Calu3 (cell line): Measurements from ENCODE around the gene LMAN1L. TPM values are rescaled to one million over a fixed set of nuclear protein-coding genes. Genes with fewer than 3 reads are reported as not detected.
A peak's percentile ranks its signal among the peaks of the same experiment; 100 is the strongest.

ENCODE experiments used
- BruUV-seq: library from RNA; stranded (reverse); fragments of 400-500 nt; replicated peaks from 2 replicates; lab custom pipeline; 2021; lab: Mats Ljungman, UMichigan
- CTCF ChIA-PET: fragments of 300-600 bp; sonication (Branson Sonifier 250); formaldehyde crosslinking; loops from one replicate; lab custom pipeline; 2022; ENCODE audit warnings: antibody characterized with exemption; lab: Charles Lee
- DNase-seq: peaks from one replicate; pipeline ENCODE4 v3.0.0; 2022
- H3K27ac Mint-ChIP-seq: one replicate; pipeline ENCODE4 v1.8.0; 2022; ENCODE audit warnings: mixed read lengths; ENCODE audit not compliant: unreplicated experiment
- H3K27me3 Mint-ChIP-seq: one replicate; pipeline ENCODE4 v1.8.0; 2022; ENCODE audit warnings: mixed read lengths; ENCODE audit not compliant: unreplicated experiment
- H3K36me3 Mint-ChIP-seq: one replicate; pipeline ENCODE4 v1.8.0; 2022; ENCODE audit warnings: mild to moderate bottlenecking, moderate library complexity, mixed read lengths; ENCODE audit not compliant: insufficient read depth, unreplicated experiment
- H3K4me1 Mint-ChIP-seq: one replicate; pipeline ENCODE4 v1.8.0; 2022; ENCODE audit warnings: mild to moderate bottlenecking, low read depth, mixed read lengths; ENCODE audit not compliant: unreplicated experiment
- H3K4me3 Mint-ChIP-seq: one replicate; pipeline ENCODE4 v1.8.0; 2022; ENCODE audit warnings: mild to moderate bottlenecking, low read depth, moderate library complexity, mixed read lengths; ENCODE audit not compliant: unreplicated experiment
- H3K9me3 Mint-ChIP-seq: one replicate; pipeline ENCODE4 v1.8.0; 2022; ENCODE audit warnings: low read depth, mixed read lengths; ENCODE audit not compliant: unreplicated experiment
- intact Hi-C: fragments of 100-400 bp; cut with micrococcal nuclease; formaldehyde crosslinking; loops from one replicate; pipeline ENCODE4 v1.10.0; 2022; ENCODE audit not compliant: unreplicated experiment
- total RNA-seq: library from RNA; stranded (reverse); gene quantifications from 2 replicates; pipeline ENCODE4 v1.2.3, GENCODE V29; 2022
- TF ChIP-seq, protein P1 (sequence below): fragments of 200-600 bp; IDR thresholded peaks from one replicate; pipeline ENCODE4 v1.8.0; 2022; ENCODE audit warnings: antibody characterized with exemption; ENCODE audit not compliant: unreplicated experiment

Gene LMAN1L
- total RNA-seq, 1 experiment from 2014 or later = 0.35 TPM

DNA sequence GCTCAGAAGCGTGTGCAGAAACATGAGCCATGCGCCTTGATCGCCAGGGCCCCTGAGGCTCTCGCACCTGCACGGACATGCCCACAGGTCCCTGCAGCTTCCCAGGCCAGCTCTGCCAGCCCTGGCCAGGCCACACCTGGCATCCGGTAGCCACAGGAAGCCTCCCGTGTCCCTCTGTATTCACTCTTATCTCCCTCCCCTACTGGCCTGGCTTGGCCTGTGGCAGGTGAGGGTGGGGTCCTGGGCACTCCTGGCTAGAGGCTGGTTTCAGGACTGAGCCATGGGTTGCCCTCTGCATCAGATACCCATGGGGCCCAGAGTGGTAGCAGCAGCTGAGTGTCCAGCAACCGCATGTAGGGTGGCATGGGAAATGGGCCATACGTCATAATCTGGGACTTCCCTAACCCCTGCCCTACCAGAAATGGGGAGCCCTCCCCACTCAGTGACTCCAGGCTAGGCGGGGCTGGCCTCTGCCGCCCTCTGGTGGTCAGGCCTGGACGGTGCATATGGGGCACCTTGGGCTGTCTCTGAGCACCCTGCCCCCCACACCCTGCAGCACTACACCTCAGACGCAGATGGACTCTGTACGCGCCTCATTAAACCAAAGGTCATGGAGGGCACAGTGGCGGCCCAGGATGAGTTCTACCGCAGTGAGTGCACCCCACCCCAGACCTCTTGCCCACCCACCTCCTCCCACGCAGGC is 12.6 kb upstream of the LMAN1L start:
- Mint-ChIP-seq H3K4me1 (no peaks in the 10 kb centered on the region), H3K27ac (no peak overlapping the region), H3K4me3 (no peak overlapping the region), H3K36me3 (peaks cover 36% of the 10 kb centered on the region), H3K9me3 (no peaks in the 10 kb centered on the region), H3K27me3 (no peaks in the 10 kb centered on the region)
- intact Hi-C loops = loop anchor here (1.0 kb wide), 1 partner anchor 31 kb away; no protein-coding TSS in a partner anchor
- TF ChIP-seq, protein P1, sequence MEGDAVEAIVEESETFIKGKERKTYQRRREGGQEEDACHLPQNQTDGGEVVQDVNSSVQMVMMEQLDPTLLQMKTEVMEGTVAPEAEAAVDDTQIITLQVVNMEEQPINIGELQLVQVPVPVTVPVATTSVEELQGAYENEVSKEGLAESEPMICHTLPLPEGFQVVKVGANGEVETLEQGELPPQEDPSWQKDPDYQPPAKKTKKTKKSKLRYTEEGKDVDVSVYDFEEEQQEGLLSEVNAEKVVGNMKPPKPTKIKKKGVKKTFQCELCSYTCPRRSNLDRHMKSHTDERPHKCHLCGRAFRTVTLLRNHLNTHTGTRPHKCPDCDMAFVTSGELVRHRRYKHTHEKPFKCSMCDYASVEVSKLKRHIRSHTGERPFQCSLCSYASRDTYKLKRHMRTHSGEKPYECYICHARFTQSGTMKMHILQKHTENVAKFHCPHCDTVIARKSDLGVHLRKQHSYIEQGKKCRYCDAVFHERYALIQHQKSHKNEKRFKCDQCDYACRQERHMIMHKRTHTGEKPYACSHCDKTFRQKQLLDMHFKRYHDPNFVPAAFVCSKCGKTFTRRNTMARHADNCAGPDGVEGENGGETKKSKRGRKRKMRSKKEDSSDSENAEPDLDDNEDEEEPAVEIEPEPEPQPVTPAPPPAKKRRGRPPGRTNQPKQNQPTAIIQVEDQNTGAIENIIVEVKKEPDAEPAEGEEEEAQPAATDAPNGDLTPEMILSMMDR = peak; percentile 98
- no TSS peak for BruUV-seq
- peak; percentile 91 for DNase-seq
- CTCF ChIA-PET = interaction anchor here (0.6 to 2.4 kb wide), 9 partner anchors 11 to 767 kb away, joined by 3 to 19 read pairs (median 3); partner anchors contain the start of genes CPLX3 and CSK

DNA sequence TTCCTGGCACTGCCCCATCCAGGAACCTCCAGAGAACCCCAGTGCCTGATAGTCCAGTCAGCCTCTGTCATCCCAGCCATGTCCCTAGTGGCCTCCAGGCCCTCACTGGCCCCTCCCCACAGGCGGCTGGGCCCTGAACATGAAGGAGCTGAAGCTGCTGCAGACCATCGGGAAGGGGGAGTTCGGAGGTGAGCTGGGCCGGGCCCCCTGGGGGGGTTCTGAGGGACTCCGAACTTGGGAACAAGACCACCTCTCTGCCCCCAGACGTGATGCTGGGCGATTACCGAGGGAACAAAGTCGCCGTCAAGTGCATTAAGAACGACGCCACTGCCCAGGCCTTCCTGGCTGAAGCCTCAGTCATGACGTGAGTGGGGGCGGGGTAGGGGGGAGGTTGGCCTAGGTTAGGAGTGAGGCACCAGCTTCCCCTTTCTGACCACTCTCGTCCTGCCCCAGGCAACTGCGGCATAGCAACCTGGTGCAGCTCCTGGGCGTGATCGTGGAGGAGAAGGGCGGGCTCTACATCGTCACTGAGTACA is 12.0 kb upstream of the LMAN1L start:
- H3K4me3 Mint-ChIP-seq = no peak overlapping the region
- H3K9me3 Mint-ChIP-seq = no peaks in the 10 kb centered on the region
- no peak overlapping the region for H3K27ac Mint-ChIP-seq
- TF ChIP-seq, protein P1 = no peak
- no peak for DNase-seq
- peaks cover 36% of the 10 kb centered on the region for H3K36me3 Mint-ChIP-seq
- CTCF ChIA-PET = interaction anchor here (0.9 to 2.4 kb wide), 5 partner anchors 11 to 150 kb away, joined by 3 to 19 read pairs (median 3); partner anchors contain the start of gene CSK
- no TSS peak for BruUV-seq
- H3K4me1 Mint-ChIP-seq = no peaks in the 10 kb centered on the region
- no peaks in the 10 kb centered on the region for H3K27me3 Mint-ChIP-seq
- intact Hi-C loops = loop anchor here (1.0 kb wide), 1 partner anchor 31 kb away; no protein-coding TSS in a partner anchor

GRCh38 chr15:74801311-74801997 is 11.2 kb upstream of the LMAN1L start:
- Mint-ChIP-seq H3K9me3 (no peaks in the 10 kb centered on the region), H3K36me3 (peaks cover 31% of the 10 kb centered on the region), H3K4me3 (no peak overlapping the region), H3K4me1 (no peaks in the 10 kb centered on the region), H3K27ac (no peak overlapping the region), H3K27me3 (peaks cover 3% of the 10 kb centered on the region)
- CTCF ChIA-PET = interaction anchor here (1.1 to 2.4 kb wide), 3 partner anchors 20 to 100 kb away, joined by 3 to 19 read pairs (median 5); partner anchors contain the start of gene CSK
- TF ChIP-seq, protein P1 = no peak
- no peak for DNase-seq
- BruUV-seq = no TSS peak
- intact Hi-C loops = no loop called here

DNA sequence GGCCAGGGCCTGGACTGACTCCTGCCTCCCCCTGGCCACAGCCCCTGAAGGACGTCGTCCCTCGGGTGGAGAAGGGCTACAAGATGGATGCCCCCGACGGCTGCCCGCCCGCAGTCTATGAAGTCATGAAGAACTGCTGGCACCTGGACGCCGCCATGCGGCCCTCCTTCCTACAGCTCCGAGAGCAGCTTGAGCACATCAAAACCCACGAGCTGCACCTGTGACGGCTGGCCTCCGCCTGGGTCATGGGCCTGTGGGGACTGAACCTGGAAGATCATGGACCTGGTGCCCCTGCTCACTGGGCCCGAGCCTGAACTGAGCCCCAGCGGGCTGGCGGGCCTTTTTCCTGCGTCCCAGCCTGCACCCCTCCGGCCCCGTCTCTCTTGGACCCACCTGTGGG is 10.3 kb upstream of the LMAN1L start:
- Mint-ChIP-seq H3K27me3 (peaks cover 11% of the 10 kb centered on the region), H3K27ac (no peak overlapping the region), H3K9me3 (no peaks in the 10 kb centered on the region), H3K4me3 (no peak overlapping the region), H3K36me3 (peaks cover 31% of the 10 kb centered on the region), H3K4me1 (no peaks in the 10 kb centered on the region)
- DNase-seq = no peak
- TF ChIP-seq, protein P1 = no peak
- CTCF ChIA-PET = no interaction called here
- intact Hi-C loops = no loop called here
- BruUV-seq = no TSS peak
